Smooth muscle cell of the brain vasculature (primary cell): Measurements from ENCODE around the gene VSTM1.

Experiments used
- DNase-seq: peaks from one replicate; pipeline ENCODE4 v3.0.0-alpha.2; 2012; ENCODE audit warnings: low read depth, low spot score

The VSTM1 gene

GRCh38 chr19:54011507-54012211 is 52.0 kb downstream of the VSTM1 start:
- no peak for DNase-seq

DNA sequence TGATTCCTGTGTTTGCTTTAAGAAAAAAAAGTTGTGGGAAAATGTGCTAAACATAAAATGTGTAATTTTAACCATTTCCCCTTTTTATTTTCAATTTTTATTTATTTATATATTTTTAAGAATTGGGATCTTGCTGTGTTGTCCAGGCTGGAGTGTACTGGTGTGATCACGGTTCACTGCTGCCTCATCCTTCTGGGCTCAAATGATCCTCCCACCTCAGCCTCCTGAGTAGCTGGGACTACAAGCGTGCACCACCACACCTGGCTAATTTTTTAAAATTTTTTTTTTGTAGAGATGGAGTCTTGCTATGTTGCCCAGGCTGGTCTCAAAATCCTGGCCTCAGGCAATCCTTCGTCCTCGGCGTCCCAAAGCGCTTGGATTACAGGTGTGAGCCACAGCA is 53.2 kb downstream of the VSTM1 start:
- DNase-seq = no peak

GRCh38 chr19:54009440-54009839 is 54.3 kb downstream of the VSTM1 start:
- DNase-seq = no peak

GRCh38 chr19:54002495-54003315 is 61.0 kb downstream of the VSTM1 start:
- no peak for DNase-seq

GRCh38 chr19:54001496-54001895 is 62.2 kb downstream of the VSTM1 start:
- no peak for DNase-seq

- DNase-seq = no peak
Observed at GRCh38 chr19:53999694-54000093, 64.0 kb downstream of the VSTM1 start.

GRCh38 chr19:53998223-53998622 is 65.5 kb downstream of the VSTM1 start:
- no peak for DNase-seq

- no peak for DNase-seq
Observed at GRCh38 chr19:53994811-53995210, 68.9 kb downstream of the VSTM1 start.

DNA sequence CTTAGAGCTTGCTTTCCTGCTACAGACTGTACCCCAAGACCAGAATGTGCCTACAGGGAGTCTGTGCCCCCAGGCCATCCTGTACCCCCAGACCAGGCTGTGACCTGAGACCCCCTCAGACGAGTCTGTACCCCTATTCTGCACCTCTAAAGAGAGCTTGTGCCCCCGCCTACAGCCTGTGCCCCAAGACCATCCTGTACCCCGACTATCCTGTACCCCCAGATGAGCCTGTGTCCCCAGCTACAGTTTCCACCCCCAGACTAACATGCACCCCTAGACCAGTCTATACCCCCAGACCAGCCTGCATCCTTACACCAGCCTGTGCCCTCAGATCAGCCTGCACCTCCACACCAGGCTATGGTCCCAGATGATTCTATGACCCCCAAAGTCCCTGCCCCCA is 70.2 kb downstream of the VSTM1 start:
- no peak for DNase-seq

- no peak for DNase-seq
Observed at GRCh38 chr19:53992815-53993214, 70.9 kb downstream of the VSTM1 start.

DNA sequence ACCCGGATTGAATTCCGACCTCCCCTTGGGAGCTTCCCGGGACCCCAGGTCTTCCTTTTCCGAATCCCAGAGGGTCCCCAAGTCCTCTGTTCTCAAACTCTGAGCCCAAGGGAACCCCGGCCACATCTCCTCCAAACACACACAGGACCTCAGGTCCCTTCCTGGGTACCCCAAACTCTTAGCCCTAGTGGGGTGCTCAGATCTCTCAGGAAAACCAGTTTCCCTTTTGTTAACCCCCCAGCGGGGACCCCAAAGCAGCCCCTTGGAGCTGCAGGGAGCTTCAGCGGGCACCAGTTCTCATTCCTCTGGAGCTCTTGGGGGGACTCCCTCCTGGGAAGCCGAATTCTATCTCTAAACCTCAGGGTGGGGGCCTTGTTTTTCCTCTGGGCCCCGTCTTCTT is 71.5 kb downstream of the VSTM1 start:
- no peak for DNase-seq

DNA sequence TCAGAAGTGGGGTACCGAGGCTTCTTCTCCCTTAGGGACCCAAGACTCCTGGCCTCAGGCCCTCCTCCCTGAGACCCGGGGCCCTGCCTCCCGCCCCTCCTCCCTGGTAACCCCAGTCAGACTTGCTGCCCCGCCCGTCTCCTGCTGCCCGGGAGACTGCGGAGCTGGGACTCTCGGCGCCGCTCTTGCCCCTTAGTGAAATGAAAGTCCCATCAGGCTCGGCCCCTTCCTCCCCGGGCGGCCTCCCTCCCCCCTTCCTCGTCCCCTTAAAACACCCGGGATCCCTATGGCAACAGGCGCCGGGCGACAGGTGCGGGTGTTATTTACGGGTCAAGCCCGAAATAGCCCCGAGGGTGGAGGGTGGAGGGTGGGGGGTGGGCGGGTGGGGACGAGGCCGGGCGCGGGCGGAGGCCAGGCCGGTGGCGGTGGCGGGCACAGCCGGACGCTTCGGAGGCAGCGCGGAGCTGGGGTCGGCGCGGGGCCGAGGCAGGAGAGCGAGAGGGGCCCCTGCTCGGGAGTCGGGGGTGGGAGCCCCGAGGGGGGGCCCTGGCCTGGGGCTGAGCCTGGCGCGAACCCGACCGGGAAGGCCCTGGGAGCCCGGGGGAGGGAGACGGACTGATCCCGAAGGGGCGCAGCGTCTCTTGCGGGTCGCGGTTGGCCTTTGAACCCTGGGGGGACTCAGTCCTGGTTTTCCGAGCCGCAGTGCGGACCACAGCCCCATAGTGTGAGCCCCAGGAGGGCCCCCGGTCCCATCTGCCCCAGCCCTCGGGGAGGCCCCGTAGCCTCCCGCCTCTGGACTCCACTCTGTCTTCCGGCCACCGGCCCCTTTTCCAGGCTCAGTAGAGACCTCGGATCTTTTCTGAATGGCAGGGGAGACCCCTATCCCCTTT is 72.2 kb downstream of the VSTM1 start, which contains the start of gene CACNG6:
Gene CACNG6, plus strand, starts transcription at position 414 of the 890 bp plus-strand sequence. CDS start 1,241 bp downstream, outside the sequence.
- DNase-seq = no peak
